Measurements from ENCODE around the gene MACF1. TPM values are rescaled to one million over a fixed set of nuclear protein-coding genes. Genes with fewer than 3 reads are reported as not detected.
A peak's percentile ranks its signal among the peaks of the same experiment; 100 is the strongest.

Gene MACF1
- total and polyA plus RNA-seq, 7 donors: 38.9 to 162 (median 71.4) TPM

DNA sequence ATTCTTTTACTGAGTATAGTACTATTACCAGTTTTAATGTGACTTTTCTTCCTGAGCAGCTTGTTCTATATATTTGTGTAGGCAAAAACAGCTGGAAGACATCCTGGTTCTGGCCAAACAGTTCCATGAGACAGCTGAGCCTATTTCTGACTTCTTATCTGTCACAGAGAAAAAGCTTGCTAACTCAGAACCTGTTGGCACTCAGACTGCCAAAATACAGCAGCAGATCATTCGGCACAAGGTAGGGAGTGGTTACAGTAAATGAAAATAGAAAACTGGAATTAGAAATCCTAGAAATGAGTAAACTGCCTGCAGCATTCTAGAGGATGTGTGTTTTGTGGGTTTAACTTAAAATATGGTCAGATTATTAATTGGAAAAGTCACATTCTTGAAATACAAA, 222.9 kb downstream of the MACF1 start:
- H3K36me3 ChIP-seq (ENCODE audit: insufficient read depth in 1 of 2, low read depth in 1 of 2): peaks cover 10 to 81% of the 10 kb centered on the region in 2 donors
- intact Hi-C loops (cut with DNase I): no loop called here

DNA sequence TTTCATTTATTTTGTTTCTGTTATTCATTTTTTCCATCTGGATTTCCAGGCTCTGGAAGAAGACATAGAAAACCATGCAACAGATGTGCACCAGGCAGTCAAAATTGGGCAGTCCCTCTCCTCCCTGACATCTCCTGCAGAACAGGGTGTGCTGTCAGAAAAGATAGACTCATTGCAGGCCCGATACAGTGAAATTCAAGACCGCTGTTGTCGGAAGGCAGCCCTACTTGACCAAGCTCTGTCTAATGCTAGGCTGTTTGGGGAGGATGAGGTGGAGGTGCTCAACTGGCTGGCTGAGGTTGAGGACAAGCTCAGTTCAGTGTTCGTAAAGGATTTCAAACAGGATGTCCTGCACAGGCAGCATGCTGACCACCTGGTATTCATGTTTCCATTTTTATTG, 223.4 kb downstream of the MACF1 start:
- 34 to 57% (median 46%) methylated on average over 4 of the region's 4 CpGs for WGBS, 3 donors
- Histone ChIP-seq H3K9me3 (no peaks in the 10 kb centered on the region), H3K27ac (peak overlapping the region; percentile 65), H3K4me3 (no peak overlapping the region), H3K36me3 (ENCODE audit: insufficient read depth in 1 of 2, low read depth in 1 of 2) (peaks cover 6 to 81% of the 10 kb centered on the region in 2 donors), H3K4me1 (peaks cover 56% of the 10 kb centered on the region), H3K27me3 (ENCODE audit: insufficient read depth in 3 of 3, low read length in 2 of 3) (no peaks in the 10 kb centered on the region)
- peak; percentile 57 to 89 (median 74) for ATAC-seq
- intact Hi-C loops (cut with DNase I): no loop called here
- DNase-seq: no peak
- TF ChIP-seq, protein P1, sequence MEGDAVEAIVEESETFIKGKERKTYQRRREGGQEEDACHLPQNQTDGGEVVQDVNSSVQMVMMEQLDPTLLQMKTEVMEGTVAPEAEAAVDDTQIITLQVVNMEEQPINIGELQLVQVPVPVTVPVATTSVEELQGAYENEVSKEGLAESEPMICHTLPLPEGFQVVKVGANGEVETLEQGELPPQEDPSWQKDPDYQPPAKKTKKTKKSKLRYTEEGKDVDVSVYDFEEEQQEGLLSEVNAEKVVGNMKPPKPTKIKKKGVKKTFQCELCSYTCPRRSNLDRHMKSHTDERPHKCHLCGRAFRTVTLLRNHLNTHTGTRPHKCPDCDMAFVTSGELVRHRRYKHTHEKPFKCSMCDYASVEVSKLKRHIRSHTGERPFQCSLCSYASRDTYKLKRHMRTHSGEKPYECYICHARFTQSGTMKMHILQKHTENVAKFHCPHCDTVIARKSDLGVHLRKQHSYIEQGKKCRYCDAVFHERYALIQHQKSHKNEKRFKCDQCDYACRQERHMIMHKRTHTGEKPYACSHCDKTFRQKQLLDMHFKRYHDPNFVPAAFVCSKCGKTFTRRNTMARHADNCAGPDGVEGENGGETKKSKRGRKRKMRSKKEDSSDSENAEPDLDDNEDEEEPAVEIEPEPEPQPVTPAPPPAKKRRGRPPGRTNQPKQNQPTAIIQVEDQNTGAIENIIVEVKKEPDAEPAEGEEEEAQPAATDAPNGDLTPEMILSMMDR (IDR thresholded peaks at IDR 0.05): no peak

More for the DNA sequence above, 222.9 kb downstream of the MACF1 start:
- TF ChIP-seq, protein P1 (IDR thresholded peaks at IDR 0.05): no peak
- H3K4me3 ChIP-seq: no peak overlapping the region
- ATAC-seq: peak; percentile 61 to 80 (median 76)
- H3K27ac ChIP-seq: peak overlapping the region; percentile 65
- DNase-seq: no peak
- no peaks in the 10 kb centered on the region for H3K9me3 ChIP-seq
- H3K4me1 ChIP-seq: peaks cover 56% of the 10 kb centered on the region
- 27 to 33% (median 32%) methylated on average over 1 of the region's 1 CpG for WGBS, 3 donors
- H3K27me3 ChIP-seq (ENCODE audit: insufficient read depth in 3 of 3, low read length in 2 of 3): no peaks in the 10 kb centered on the region

DNA sequence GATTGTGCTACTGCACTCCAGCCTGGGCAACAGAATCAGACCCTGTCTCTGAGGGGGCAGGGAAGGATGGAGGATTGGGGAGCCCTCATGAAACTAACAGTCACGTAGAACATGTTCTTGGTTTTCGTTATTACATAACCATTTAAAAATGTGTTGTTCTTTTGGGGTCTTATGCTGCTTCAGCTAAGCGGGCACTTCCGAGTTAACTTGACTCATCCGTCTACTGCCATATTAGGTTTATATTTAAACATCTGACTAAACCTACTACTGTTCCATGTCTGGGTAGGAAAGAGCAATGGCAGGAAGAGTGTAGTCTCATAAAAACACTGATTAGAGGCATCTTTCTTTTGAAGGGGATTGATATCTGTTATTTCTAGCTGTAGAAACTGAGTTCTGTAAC, 227.4 kb downstream of the MACF1 start:
- H3K9me3 ChIP-seq: no peaks in the 10 kb centered on the region
- TF ChIP-seq, protein P1 (IDR thresholded peaks at IDR 0.05): no peak
- H3K27ac ChIP-seq: peak overlapping the region; percentile 17
- WGBS, 3 donors: 84 to 90% (median 86%) methylated on average over 5 of the region's 5 CpGs
- DNase-seq (no peak), ATAC-seq (peak; percentile 58 to 66 (median 61))
- intact Hi-C loops (cut with DNase I): loop anchor here in 1 of 2 donors (10.0 kb wide), 1 partner anchor 107 kb away; no protein-coding TSS in a partner anchor
- H3K4me1 ChIP-seq: peaks cover 29% of the 10 kb centered on the region
- H3K36me3 ChIP-seq (ENCODE audit: insufficient read depth in 1 of 2, low read depth in 1 of 2): peaks cover 6 to 92% of the 10 kb centered on the region in 2 donors
- no peak overlapping the region for H3K4me3 ChIP-seq
- no peaks in the 10 kb centered on the region for H3K27me3 ChIP-seq (ENCODE audit: insufficient read depth in 3 of 3, low read length in 2 of 3)

DNA sequence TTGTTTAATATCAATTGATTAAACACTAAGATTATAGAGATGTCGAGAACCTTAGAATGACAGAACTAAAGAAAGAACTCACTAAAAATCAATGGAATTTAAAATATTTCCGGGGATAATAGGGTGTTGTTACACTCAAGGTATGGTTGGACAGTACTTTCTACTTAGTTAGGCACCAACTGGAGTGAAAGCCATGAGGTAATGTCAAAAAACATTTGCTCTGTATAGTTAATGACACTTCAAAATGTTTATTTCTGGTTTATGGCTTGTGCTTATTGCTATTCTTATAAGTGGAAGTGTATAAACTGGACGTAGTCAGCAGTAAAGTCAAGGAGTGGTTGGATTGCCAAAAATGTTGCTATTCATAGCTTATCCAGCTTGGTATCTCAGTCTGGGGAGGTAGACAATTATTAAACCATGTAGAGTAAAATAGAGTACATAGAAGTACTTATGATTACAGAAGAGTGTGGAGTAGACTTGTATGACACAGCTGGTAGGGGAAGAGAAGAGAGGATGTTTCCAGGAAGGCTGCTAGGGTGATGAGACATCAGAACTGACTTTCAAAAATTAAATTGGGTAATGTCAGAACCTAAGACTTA, 230.4 kb downstream of the MACF1 start:
- ATAC-seq (peak in 3 of 4 donors; percentile 33 to 64 (median 45)), DNase-seq (no peak)
- 68 to 70% (median 69%) methylated on average over 3 of the region's 3 CpGs for WGBS, 3 donors
- H3K27ac ChIP-seq: peak overlapping the region; percentile 20
- intact Hi-C loops (cut with DNase I): loop anchor here in 1 of 2 donors (10.0 kb wide), 1 partner anchor 110 kb away; no protein-coding TSS in a partner anchor
- peaks cover 15% of the 10 kb centered on the region for H3K4me1 ChIP-seq
- H3K4me3 ChIP-seq: no peak overlapping the region
- TF ChIP-seq, protein P1 (IDR thresholded peaks at IDR 0.05): no peak
- no peaks in the 10 kb centered on the region for H3K27me3 ChIP-seq (ENCODE audit: insufficient read depth in 3 of 3, low read length in 2 of 3)
- H3K9me3 ChIP-seq: no peaks in the 10 kb centered on the region
- peaks cover under 1 to 100% of the 10 kb centered on the region in 2 donors for H3K36me3 ChIP-seq (ENCODE audit: insufficient read depth in 1 of 2, low read depth in 1 of 2)
